GM19043 (cell line): ENCODE results near the gene PRDM16.

Experiments
- ATAC-seq: cut with Tn5 transposase; IDR thresholded peaks from one replicate; pipeline ENCODE4 v1.9.1; 2021; ENCODE audit warnings: low read depth; ENCODE audit not compliant: unreplicated experiment

Gene PRDM16

DNA sequence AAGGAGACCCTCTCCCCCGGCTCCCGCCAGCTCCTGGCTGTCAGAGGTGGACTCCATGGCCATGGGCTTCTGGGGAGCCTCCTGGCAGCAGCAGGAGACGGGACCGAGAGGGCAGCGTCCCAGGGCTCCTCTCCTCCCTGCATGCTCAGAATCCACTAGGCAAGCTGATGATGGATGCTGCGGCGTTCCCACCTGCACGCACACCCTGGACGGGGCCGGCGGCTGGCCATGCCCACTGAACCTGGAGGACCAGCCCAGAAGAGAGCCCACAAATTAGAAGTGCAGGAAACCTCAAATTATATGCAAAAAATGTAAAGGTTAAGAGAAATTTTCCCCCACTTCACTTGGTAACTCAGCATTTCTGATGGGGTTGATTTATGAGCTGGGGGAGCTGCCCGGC, 308.2 kb downstream of the PRDM16 start:
- no peak for ATAC-seq

DNA sequence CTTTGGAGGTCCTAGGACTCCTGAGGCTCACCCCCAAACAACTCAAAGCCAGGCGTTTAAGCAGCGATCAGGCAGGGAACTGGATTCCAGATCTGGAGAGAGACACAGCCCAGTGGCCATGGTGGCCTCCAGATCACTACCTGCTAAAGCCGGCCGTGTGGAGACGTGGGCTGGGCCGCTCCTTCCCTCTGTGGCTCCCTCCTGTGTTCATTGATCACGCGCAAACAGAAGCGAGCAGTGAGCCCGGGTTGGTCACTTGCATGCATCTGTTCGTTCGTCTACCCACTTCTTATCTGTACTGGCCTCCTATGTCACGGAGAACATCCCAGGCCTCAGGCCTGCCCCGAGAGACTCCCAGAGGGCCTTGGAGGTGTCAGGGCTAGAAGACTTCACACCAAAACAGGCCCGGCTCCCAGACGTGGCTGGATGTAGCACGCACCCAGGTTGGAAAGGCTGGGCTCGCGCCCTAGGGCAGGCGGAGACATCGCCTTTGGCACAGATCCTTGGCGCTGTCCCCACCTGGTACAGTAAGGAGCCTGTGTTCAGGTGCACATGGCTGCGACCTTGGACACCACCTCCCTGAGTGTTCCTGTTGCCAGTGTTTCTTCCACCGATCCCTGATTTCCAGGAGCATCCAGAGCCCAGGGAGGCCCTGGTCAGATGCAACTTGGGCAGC, 308.7 kb downstream of the PRDM16 start:
- no peak for ATAC-seq

DNA sequence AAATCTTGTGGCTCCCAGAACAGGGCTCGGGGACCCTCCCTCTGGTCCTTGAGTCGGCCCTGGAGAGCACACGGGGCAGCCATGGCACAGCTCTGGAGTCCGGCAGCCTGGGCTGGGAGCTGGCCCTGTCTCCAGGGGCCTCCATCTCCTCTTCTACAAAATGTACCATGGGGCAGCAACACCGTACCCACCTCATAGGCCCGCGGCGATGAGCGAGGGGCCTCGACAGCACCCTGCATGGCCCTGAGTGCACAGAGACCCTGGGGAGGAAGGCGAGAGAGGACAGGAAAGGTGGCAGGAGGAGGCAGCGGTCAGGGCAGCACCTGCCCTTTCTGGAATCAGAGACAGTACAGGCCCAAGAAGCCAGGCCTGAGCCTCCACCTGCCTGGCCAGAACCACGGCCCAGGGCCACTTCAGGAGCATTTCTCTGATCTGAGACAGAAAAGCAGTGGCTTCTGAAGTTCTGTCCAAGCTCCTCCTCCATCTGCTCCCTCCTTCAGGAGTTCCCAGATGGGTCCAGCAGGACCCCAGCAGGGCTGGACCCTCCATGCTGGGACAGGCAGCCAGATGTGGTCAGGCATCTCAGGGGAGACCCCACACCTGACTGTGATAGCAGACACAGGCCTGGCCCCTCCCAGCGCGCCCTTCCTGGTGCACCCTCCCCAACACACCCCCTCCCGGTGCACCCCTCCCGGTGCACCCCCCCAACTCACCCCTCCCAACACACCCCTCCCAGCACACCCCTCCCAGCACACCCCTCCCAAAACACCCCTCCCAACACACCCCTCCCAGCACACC, 309.6 kb downstream of the PRDM16 start:
- ATAC-seq = no peak

DNA sequence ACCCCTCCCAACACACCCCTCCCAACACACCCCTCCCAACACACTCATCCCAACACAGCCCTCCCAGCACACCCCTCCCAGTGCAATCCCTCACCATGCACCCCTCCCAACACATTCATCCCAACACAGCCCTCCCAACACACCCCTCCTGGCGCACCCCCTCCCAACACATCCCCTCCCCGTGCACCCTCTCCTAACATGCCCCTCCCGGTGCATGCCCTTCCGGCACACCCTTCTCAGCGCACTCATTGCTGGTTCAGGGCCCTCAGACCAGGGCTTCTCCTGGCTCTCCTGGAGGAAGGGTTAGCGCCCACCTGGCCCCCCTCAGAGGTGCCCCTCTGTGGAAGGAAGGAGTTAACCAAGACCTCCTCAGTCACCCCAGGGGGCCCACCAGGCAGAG, 310.9 kb downstream of the PRDM16 start:
- ATAC-seq = no peak

DNA sequence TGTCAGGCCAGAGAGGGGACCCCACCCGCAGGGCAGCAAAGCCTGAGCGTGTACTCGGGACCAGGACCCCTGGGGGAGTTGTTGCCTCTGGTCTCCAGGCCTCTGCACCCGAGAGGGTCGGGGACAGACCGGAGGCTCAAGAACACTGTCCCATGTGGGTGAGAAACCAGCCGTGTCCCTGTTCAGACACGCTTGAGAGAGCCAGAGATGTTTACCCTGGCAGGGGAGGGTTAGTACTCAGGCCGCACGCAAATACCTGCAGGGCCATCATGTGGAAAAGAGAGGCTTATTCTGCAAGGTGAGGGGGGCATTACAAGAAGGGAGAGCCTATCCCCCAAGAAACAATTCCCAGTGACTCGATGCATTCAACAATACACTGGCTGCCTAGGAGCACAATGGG, 311.5 kb downstream of the PRDM16 start:
- ATAC-seq = no peak

DNA sequence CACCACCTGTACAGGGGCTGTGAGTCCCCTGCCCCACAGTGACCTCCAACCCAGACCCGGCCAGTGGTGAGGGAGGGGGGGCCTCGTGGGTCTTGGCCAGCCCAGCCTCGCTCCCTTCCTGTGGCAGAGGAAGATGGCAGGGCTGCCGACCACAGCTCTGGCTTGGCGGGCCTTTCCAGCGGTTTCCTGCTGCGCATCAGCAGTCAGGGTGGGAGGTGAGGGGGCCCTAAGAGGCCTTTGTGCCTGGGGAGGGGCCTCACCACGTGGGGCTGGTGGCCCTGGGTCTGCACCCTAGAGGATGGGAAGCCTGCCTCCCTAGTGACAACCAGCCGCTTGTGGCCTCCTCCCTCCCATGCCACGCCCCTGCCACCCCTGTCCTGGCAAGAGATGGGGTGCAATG, 312.9 kb downstream of the PRDM16 start:
- no peak for ATAC-seq

DNA sequence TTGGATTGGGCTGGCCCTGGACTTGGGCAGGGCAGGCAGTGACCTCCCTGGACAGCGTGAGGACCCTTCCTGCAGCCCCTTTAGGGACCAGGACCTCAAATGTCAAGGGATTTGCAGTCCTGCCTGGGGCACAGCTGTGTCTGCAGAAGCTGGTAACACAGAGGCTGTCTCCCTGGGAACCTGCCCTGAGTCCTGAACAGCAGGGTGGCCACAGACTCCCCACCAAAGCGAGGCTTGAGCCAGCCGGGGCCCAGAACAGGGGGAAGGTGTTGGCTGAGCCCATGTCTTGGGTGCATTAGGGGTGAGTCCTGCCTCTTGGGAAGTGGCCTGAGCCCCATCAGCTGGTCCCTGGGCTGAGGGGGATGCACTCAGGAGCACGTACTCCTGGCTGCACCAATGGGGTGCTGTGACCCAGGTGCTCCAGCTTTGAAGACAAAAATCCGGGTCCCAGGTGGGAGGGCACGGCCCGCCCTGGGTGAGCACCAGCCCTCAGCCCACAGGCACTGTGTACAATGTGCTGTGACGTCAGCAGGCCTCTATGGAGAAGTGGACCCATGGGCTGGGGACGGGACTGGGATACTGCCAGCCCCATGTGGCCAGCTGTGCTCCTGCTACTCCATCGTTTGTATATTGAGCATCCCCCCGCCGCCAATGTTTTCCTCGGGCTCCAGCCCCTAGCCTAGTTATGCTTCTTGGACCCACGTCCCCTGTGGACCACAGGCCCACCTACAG, 313.5 kb downstream of the PRDM16 start:
- no peak for ATAC-seq

DNA sequence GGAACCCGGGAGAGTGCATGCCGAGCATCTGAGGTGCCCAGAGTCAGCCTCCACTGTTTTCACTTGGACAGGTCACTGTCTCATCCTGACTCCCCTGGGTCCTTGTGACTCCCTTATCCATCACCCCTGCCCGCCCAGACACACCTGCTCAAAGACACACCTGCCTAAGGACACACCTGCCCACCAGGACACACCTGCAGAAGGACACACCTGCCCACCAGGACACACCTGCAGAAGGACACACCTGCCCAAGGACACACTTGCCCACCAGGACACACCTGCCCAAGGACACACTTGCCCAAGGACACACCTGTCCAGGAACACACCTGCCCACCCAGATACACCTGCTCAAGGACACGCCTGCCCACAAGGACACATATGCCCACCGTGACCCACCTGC, 314.7 kb downstream of the PRDM16 start:
- ATAC-seq = no peak

DNA sequence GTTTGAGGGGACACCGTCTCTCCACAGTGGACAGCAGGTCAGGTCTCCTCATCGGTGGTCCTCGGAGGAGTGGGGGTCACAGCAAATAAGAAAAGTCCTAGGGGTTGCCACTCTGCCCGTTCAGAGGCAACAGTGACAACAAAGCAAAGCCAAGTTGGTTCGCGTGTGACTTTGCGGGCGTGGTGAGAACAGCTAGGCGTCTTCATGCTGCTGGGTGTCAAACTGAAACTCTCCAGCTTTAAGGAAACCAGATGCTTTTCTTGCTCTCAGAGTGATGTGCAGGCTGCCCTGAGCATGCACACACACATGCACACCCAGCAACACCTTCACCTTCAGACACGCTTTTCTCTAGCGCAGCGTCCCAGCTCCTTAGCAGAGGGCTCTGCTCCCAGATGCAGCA, 315.4 kb downstream of the PRDM16 start:
- no peak for ATAC-seq

DNA sequence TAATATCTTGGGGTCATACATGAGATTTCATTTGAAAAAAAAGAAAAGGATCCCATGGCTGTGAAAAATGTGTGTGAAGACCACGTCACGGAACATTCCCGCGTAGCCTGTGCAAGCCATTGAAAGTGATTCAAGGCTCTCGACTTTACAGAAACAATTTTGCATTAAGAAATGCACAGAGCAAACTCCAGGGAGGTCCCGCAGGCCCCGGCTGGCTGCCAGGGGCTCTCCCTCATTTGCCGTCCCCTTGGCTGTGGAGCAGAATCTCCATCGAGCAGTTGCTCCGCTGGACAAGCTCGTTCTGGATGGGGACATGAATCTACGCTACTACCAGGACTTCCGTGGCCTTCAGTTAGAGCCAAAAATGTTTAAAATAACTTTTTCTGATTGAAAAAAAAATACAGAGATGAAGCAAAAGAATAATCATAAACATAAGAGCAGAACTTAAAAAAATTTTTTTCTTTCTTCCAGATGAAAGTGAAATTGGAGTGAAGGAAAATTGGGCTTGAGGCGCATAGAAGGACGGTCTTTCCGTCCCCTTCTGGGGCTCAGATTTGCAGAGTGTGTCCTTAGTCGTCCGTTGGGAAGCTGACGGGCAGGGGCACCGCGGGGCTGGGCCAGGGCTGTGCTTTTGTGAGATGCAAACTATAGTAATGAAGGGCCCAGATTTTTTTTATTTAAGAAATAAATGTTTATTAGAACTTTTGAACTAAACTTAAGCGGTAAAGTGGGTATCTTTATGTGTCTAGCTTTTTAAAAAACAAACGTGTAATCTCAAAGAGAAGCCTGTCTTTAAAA, 317.4 kb downstream of the PRDM16 start:
- ATAC-seq = no peak

DNA sequence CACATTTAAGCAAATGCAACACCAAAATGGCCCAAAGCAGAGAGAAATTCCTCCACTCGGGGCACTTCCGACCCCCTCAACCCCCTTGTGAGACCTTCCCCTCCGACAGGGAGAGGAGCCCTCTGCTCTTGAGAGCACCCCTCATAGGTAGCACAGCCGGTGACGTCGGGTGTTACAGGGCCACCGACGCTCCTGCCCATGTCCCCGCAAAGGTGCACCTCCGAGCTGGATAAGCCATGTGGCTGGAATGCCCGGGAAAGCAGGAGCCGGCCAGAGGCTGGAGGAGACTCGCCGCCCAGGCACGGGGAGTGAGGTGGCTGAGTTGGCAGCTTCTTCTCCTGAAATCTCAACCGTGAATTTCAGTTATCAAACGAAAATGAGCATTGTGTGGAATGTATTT, 318.4 kb downstream of the PRDM16 start:
- no peak for ATAC-seq

DNA sequence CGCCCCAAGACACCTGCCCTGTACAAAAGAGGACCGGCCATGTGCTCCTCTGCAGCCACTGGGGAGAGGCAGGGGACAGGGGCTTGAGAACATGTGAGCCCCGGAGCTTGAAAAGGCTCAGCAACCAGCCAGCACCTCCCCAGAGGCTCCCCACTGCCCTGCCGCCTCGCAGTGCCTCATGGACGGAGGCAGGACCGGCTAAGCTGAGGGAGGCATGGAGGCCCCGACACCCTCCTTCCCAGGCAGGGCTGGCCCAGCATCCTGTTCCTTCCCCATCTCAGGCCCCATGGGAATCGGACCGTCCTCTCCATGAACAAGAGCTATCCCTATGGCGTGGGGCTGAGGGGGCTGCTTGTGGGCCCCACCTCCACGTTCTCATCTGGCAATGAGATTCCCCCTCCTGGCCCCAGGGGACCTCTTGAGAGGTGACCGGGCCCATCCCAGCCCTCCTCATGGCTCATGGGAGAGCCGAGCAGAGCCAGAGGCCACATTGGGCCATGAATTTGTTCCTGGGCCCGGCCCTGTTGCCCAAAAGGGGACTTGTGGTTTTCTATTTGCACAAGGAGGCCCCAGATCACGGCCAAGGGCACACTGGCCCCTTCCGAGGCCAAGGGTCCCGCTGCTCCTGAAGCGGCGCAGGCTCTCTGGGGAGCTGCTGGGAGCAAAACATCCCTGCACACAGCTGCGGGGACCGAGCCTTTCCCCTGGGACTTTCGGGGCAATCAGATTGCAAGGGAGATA, 320.3 kb downstream of the PRDM16 start:
- no peak for ATAC-seq

DNA sequence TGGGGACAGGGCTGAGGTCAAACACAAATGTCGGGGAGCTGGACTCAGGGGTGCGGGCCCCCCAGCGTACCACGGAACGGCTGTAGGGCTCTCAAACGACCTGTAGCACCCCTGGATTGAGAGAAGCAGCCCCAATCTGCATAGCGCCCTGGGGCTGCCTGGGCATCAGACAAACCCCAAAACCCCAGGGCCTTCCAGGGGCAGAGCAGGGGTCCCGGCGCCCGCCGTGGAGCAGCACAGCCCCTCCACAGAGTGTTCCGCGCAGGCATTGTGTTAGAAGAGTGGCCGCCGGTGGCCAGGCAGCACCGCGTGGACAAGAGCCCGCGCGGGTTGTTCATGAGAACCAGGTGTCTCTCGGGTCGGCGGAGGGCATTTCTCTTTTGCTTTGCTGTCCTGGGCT, 321.3 kb downstream of the PRDM16 start:
- ATAC-seq = no peak

DNA sequence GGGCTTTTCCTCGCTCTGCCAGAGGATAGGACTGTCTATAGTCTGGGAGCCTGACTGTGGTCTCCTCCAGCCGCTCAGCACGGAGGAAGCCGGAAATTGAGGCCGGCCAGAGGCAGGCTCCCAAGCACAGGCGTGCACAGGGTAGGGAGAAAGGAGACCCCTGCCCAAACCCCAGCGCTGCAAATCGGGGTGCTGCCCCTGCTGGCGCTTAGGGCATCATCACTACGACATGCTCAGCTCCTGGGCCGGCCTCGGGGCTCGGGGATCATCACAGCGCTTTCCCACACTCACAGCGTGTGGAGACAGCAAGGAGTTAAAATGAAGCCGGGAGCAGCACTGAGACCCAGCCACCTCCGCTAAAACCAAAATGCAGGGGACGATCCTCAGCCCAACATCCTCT, 322.7 kb downstream of the PRDM16 start:
- no peak for ATAC-seq

DNA sequence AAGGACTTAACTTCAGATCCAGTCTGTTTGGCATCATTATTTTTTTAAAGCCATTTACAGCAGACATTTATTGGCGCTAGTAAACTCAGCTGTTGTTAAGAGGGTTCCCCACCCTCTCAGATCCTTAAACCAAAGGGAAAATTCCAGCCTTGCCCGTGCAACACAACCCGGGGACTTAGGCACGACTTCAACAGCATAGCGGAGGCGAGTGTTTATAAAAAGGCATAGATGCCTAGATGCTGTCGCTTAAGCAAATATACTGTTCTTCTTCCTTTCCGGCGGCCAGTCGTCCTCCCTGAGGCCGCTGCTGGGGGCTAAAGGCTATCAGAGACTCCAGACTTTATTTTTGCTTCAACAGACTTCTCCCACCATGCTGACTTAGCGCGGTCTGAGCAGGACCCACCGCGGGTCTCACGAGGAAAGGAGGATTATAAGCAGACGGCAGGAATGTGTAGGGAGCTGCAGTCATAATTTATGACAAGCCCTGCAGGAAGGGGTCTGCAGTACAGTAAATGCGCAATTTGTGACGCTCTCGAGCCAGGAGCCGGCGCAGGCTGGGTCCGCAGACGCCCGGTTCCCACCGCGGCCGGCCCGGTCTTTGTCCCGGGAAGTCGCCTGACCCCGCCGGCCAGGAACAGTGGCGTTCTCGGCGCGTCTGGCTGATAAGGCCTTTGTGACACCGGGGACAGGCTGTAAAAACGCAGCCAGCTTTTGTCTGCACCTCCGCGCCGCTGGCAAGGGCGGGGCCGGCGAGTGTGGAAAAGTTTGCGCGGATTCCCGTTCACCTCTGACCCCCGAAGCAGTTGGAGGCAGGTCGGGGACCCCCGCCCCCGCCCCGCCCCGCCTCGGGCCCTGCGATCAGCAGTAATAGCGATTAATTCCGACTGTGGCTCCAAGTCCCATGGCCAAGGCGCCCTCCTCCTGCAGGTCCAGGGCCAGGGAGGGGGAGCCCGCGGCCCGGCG, 324.3 kb downstream of the PRDM16 start:
- ATAC-seq = no peak

DNA sequence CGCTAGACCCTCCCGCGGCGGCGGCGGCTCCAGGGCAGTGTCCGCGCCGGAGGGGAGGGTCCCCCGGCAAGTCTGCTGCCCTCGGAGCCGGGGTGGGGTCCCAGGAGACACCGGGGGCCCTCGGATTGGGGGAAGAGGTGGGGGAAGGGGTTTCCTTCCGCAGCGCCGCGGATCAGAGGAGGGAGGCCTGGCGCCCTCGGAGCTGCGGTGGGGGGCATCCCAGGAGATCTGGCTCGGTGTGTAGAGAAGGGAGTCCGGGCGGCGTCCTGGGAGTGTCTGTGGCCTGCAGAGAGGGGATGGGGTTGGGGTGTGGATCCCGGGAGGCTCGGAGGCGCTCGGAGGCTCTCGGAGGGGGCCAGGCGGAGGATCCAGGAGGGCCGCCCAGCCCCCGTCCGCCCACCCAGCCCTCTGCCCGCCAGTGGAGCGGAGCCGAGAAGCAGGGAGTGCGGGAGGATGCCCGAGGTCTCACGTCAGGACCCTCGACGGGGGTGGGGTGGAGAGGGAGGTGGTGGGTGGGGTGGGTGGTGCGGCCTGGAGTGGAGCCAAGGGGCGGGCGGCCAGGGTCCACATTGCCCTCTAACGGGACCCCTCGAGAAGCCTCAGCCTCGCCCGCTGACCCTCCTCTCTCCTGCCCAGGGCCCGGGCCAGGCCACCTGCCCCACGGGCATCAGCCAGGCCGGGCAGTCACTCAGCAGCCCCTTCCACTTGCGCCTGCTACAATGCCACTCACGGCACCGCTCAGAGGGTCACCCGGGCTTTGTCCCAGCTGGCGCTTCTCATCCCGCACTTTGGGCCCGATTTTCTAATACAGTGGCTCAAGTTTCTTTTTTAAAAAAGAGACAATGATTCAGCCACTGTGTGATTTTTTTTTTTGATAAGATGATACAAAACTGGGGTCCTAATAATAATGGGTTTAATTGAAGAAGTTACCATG, 325.3 kb downstream of the PRDM16 start:
- no peak for ATAC-seq

DNA sequence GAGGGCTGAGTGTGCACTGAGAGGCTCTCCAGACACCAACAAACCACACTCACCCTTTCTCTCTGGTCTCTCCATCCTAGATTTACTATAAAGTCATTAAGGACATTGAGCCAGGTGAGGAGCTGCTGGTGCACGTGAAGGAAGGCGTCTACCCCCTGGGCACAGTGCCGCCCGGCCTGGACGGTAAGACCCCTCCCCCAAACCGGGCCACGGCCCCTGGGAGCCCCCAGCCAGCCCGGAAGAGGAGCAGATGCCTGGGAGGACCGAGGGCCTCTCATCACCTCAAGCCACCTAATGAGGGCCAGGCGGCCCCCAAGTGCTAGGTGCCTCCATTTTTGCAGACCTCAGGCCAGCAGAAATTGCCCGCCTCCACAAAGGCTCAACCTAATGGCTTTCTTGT, 327.4 kb downstream of the PRDM16 start:
- ATAC-seq = no peak

DNA sequence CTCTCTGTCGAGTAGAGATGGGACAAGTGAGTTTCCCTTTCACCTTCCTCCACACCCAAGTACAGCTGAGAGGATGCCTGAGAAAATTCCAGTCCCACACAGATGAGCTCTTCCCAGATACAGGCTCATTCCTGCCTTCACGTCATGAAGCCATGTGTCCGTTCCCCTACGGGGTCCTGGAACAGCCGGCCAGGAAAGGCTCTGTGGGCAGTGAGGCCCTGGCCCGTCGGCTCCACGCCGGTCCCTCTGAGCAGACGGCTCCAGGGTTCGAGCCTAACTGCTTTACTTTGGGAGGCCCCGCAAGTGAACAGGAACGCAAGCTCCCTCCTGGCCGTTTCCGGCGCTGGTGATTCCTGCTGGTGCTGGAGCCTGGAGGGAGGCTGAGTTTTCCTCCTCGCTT, 328.3 kb downstream of the PRDM16 start:
- ATAC-seq = no peak
